GM20000 (cell line): ENCODE measurements around the gene LCOR.

ENCODE experiments used
- DNase-seq: peaks from one replicate; pipeline ENCODE4 v3.0.0; 2012; ENCODE audit warnings: low spot score
- TF ChIP-seq, protein P1 (sequence below): IDR thresholded peaks from 2 replicates; pipeline ENCODE4 v1.5.1; 2012; ENCODE audit warnings: mild to moderate bottlenecking, control low read depth; ENCODE audit errors: extremely low read depth, missing control alignments

LCOR gene

DNA sequence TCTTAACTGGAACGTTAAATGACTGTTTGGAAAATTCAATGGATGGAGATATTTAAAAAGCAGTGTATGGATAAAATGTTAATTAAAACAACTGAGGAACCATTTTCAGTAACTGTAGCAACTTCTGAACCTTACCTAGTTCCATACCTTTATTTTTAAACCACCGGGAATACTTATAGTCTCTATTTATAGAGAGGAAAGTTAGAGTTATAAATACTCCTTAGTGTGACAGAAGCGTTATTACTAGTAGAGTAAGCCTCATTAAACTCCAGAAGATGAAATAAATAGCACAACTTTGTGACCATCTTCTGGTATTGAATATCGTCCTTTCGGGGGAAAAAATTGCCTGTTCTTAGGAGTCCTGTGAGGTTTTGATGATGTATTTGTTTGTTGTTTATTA is 114.9 kb downstream of the LCOR start:
- TF ChIP-seq, protein P1, sequence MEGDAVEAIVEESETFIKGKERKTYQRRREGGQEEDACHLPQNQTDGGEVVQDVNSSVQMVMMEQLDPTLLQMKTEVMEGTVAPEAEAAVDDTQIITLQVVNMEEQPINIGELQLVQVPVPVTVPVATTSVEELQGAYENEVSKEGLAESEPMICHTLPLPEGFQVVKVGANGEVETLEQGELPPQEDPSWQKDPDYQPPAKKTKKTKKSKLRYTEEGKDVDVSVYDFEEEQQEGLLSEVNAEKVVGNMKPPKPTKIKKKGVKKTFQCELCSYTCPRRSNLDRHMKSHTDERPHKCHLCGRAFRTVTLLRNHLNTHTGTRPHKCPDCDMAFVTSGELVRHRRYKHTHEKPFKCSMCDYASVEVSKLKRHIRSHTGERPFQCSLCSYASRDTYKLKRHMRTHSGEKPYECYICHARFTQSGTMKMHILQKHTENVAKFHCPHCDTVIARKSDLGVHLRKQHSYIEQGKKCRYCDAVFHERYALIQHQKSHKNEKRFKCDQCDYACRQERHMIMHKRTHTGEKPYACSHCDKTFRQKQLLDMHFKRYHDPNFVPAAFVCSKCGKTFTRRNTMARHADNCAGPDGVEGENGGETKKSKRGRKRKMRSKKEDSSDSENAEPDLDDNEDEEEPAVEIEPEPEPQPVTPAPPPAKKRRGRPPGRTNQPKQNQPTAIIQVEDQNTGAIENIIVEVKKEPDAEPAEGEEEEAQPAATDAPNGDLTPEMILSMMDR = no peak
- no peak for DNase-seq

DNA sequence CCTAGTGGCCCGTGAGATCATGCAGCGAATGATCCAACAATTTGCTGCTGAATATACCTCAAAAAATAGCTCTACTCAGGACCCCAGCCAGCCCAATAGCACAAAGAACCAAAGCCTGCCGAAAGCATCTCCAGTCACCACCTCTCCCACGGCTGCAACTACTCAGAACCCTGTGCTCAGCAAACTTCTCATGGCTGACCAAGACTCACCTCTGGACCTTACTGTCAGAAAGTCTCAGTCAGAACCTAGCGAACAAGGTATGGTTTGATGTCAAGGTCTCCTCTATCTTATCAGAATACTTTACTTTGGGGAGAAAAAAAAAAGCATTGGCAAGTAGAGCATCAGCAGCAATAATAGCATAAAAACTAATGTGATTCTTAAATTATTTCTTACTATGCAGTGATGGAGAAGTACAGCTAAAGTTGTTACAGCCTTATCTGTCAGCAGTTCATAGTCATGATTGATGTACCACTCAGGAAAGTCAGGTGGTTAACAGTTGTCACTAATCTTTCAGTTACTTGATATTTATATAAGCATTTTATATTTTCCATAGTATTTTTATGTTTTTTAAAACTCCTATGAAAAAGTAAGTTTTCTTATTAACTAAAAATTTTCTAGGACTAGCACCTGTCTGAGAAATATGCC is 117.1 kb downstream of the LCOR start:
- no peak for DNase-seq
- TF ChIP-seq, protein P1 = no peak

DNA sequence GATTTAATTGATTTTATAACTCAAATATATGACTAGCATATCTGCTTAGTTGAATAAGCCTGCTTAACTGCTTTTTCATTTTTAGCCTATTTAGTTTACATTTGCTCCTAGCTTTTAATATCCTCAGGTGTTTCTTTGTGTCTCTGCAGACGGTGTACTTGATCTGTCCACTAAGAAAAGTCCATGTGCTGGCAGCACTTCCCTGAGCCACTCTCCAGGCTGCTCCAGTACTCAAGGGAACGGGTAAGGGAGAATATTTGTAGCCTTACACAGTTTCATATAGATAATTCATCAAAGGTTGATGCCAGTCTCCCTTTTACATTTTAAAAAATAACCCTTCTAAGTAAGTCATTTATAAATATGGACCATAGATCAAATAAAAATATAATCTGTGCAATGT is 119.9 kb downstream of the LCOR start:
- no peak for DNase-seq
- TF ChIP-seq, protein P1 = no peak

DNA sequence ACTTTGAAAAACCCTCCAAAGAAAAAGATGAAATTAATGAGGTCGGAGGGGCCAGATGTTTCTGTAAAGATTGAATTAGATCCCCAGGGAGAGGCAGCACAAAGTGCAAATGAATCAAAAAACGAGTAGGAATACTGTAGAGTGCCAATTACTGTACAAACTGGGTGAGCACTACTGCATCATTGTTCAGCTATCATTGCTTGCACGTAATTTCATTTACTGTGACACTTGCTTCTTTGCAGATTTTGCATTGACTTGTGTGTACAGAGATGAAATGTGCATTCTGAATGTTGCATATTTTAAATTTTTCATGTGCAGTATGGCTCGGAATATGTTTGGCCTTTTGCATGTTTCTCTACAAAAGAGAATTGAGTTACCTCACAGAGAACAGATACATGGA is 123.7 kb downstream of the LCOR start:
- TF ChIP-seq, protein P1 = no peak
- DNase-seq = no peak

DNA sequence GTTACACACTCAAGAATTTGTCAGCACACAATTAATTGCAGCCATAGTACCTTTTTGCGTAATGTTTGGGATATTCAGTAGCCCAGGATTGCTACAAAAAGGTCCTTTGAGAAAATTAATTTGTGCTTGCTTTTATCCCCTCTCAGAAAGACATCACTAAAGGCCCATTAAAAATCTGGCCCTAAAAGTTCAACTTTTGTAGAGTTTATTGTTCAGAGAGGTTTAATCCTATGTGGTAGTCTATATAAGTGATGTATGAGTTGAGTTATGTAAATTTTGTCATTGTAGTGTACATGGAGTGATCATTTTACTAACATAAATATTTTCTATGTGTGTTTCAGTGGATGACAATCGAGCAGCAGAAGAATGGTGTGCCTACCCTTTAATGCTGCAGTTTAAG is 126.0 kb downstream of the LCOR start:
- DNase-seq = no peak
- TF ChIP-seq, protein P1 = no peak

DNA sequence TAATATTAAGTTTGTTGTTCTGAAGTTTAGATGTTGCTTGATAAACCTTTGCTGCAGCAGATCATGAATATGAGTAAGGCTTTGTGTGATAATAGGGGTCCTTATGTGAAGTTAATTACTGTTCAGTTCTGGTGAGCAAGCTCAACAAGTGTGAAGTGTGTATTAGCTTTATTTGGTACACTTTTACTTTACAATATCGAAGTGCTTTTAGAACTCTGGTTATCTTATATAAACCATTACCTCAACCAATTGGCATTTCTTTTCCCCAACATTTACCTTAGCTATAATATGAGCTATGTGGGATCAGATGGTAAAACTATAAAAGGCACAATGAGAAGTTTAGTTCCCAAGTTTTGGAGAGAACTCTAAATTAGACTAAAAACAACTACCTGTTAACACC is 127.6 kb downstream of the LCOR start:
- no peak for DNase-seq
- TF ChIP-seq, protein P1 = no peak

DNA sequence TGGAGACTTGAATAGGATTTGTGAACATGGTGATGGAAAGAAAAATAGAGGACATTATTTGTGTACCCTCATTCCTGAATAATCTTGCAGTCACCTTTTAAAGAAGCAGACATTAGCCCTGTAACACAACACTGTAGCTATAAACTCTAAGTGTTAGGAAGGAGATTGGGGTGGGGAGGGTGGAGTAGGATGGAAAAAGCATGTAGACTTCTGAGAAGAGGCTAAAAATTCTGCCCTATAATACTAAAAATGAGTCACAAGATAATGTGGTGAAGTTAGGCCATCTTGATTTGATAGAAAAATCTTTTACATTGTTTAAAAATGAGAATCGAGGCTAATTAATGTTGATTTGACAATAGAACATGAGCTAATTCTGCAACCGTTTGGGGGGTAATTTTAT is 128.8 kb downstream of the LCOR start:
- DNase-seq = no peak
- TF ChIP-seq, protein P1 = no peak
